Hematopoietic multipotent progenitor cell treated with erythropoietin and hydrocortisone succinate and interleukin-3 and kit ligand, for 6 days (in vitro differentiated cells): ENCODE measurements around the gene GRIK4.
"Not testable (repeated sequence)": the region's sequence is repeated elsewhere in the genome, so short reads cannot be mapped to it uniquely, and the experiment has no call there.

Experiments
- DNase-seq: peaks from one replicate; pipeline ENCODE4 v3.0.0-alpha.2; 2015

The GRIK4 gene

DNA sequence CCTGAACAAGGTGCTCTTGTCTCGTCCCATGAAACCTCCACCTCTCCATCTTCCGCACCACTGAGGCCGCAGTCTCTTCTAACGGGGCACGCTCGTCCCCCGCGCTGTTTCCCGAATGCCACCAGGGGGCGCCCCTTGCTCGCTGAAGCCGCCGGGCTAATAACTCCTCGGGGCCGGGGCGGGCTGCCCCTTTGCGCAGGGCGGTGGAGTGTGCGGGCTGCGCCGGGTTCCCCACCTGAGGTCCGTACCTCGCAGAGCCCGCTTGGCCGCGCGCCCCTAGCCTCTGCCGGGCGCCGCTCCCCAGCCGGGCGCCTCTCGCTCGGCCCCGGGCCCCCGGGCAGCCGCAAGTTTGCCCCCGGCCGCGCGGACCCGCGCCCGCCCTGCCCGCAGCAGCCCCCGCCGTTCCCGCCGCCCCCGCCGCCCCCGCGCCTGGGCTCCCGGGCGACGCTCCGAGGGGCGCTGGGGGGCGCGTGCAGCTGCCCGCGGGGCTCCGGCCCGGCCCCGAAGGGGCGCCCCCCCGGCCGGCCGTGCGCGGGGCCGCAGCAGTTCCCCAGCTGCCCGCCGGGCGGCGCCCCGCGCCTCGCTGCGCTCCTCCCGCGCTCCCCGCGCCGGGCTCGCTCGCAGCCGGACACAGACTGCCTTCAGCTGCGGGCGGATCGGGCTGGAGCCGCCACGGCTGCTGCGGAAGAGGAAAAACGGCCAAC lies at the start of gene GRIK4:
Gene GRIK4 (plus strand): TSS at position 633 of the 704 bp plus-strand sequence. CDS start 148,571 bp downstream, outside the sequence.
- peak; percentile 86 for DNase-seq

DNA sequence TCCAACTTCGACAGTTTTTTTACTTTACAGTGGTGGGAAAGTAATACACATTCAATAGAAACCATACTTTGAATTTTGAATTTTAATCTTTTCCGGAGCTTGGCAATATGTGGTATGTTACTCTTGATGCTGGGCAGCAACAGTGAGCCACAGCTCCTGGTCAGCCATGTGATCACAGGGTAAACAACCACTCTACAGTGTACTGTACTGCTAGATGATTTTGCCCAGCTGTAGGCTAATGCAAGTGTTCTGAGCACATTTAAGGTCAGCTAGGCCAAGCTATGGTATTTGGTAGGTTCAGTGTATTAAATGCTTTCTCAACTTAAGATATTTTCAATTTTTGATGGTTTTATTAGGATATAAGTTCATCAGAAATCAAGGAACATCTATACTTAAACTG lies 48.7 kb upstream of the GRIK4 start:
- no peak for DNase-seq

DNA sequence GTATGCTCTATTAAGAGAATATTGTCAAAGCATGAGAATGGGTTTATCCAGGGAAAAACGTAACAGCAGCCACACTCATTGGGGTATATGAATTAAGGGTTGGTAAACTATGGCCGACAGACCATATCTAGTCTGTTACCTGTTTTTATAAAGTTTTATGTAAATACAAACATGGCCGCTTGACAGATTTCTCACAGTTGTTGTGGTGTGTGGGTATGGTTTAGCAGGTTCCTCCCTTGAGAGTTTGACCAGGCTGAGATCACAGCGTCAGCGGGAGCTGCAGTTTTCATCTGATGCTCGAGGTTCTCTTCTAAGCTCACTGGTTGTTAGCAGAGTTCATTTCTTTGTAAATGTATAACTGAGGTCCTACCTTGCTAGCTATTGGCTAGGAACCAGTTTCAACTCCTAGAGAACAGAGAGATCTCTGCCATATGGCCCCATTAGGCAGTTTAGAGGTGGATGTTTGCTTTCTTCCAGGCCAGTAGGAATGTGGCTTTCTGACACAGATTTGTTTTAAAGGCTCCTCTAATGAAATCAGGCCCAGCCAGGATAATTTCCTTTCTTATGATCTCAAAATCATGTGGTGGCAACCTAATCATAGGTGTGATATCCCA lies 45.5 kb upstream of the GRIK4 start:
- no peak for DNase-seq

DNA sequence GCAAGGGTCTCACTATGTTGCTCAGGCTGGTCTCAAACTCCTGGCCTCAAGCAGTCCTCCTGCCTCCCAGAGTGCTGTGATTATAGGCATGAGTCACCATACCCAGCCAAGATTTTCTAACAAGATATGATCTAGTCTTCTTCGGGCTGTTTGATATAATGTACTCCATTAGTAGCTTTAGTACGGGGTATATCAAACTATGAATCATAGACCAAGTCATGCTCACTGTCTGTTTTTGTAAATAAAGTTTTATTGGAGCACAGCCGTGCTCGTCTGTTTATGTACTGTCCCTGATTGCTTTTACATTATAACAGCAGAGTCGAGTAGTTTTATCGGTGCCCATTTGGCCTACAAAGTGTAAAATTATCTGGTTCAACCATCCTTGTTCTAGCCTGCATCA lies 43.9 kb upstream of the GRIK4 start:
- DNase-seq: no peak

DNA sequence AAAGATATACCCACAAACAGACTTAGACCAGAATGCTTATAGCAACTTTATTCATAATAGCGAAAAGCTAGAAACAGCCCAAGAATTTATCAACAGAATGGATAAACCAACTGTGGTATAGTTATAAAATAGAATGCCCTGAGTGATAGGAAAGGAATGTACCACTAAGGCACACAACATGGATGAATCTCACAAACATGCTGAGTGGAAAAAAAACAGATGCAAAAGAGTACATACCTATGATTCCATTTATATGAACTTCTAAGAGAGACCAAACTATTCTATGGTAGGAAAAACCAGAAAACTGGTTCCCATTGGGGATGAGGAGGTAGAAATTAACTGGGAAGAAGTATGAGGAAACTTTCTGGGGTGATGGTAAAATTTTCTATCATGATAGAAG lies 40.4 kb upstream of the GRIK4 start:
- no peak for DNase-seq

GRCh38 chr11:120471994-120472393 lies 39.6 kb upstream of the GRIK4 start:
- DNase-seq: no peak

GRCh38 chr11:120473503-120473902 lies 38.0 kb upstream of the GRIK4 start:
- no peak for DNase-seq

DNA sequence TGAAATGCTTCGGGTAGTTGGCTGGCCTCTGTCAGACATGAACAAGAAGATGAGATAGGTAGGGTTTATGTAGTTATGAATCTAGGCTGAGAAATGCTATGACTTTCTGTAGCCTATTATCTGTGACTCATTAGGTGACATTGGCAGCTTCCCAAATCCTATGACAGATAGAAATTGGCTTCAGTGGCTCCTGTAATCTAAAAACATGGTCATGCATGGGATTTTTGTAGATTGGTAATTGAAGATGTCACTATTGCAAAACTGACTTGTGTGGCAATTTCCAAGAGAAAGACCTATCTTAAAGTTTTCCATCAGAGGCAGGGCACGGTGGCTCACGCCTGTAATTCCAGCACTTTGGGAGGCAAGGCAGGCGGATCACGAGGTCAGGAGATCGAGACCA lies 29.4 kb upstream of the GRIK4 start:
- peak; percentile 72 for DNase-seq

DNA sequence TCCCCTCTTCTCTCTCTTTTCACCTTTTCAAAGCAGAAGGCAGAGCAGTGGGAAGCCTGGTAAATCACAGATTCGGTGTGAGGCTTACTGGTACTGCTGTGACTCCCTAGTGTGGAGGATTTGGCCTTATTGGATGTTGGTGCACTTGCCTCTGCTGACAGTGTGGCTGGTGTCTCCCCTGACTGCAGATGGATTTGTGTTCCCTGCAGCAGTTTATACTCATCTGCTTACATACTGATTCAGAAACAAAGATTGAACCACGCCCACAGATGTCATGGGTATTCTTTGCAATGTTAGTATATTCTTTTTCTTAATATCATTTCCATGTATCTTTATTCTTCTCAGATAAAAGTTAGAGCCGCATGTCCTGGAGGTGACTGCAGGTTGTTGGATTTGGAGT lies 26.8 kb upstream of the GRIK4 start:
- DNase-seq: no peak

DNA sequence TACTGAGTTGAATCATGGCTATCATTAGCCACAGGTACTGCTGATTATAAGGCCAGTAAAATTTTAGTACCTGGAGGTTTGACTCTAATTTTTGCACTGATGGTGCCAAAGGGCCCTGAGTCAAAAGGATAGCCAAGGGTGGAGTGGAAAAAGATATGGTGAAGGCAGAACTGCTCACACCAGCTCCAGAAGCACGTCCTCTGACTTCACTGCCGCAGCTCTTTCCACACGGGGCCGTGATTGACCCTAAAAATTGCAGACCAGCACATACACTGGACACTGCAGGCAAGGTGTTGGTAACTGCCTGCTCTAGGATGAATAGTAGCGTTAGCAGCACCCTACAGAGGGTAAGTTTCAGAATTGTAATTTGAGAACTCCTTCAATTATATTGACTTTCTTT lies 25.4 kb upstream of the GRIK4 start:
- DNase-seq: no peak

GRCh38 chr11:120489799-120490198 lies 21.7 kb upstream of the GRIK4 start:
- no peak for DNase-seq

DNA sequence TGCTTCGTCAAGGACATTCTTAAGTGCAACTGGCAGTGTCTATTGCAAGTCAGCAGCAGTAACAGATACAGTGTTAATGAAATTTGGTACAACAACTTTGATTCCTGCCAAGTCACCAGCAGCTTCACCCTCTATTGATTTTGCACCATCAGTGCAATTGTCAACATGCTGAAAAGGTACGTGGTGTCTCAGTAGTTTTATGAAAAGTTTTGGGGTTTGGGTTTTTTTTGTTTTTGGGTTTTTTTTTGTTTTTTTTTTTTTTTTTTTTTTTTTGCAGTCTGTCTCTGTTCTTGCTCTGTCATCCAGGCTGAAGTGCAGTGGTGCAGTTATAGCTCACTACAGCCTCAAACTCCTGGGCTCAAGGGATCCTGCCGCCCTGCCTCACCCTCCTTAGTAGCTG lies 19.1 kb upstream of the GRIK4 start:
- DNase-seq: no peak

- DNase-seq: no peak
These were observed 17.0 kb upstream of the GRIK4 start for GRCh38 chr11:120494595-120494994.

DNA sequence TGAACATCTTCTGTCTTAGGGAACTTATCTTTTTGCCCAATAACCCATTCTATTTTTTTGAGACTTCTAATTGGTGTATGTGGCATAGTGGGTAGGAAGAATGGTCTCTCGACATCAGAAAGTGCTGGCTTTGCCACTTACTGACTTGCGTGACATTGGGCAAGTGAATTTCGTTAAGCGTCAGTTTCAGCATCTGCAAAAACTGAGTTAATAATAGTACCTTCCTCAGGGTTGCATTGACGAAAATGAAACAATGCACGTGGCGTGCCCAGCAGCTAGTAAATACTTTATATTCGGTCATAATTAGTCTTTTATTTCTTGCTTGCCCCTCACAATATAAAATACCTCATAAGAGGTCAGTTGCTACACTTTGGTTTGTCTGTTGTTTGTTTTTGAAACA lies 12.5 kb upstream of the GRIK4 start:
- DNase-seq: no peak

GRCh38 chr11:120499859-120500258 lies 11.7 kb upstream of the GRIK4 start:
- no peak for DNase-seq

GRCh38 chr11:120500414-120501071 lies 11.0 kb upstream of the GRIK4 start:
- no peak for DNase-seq

- no peak for DNase-seq
These were observed 10.1 kb upstream of the GRIK4 start for GRCh38 chr11:120501440-120501839.

GRCh38 chr11:120501976-120502755 lies 9.4 kb upstream of the GRIK4 start:
- DNase-seq: no peak

DNA sequence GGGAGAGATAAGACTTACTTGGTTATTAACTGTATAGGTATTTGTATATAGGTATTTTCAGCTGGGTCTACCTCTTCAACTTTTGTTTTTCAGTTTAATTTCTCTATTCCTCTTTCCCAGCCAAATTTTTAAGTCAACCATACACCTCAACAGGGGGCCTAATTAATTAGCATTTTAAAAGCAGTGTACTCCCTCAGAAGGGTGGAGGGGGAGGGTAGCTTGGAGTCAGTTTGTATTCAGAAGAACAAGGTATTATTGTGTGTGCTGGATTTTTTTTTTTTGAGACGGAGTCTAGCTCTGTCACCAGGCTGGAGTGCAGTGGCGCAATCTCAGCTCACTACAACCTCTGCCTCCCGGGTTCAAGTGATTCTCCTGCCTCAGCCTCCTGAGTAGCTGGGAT lies 8.0 kb upstream of the GRIK4 start:
- DNase-seq: not testable (repeated sequence)

GRCh38 chr11:120505801-120506425 lies 5.6 kb upstream of the GRIK4 start:
- DNase-seq: no peak

DNA sequence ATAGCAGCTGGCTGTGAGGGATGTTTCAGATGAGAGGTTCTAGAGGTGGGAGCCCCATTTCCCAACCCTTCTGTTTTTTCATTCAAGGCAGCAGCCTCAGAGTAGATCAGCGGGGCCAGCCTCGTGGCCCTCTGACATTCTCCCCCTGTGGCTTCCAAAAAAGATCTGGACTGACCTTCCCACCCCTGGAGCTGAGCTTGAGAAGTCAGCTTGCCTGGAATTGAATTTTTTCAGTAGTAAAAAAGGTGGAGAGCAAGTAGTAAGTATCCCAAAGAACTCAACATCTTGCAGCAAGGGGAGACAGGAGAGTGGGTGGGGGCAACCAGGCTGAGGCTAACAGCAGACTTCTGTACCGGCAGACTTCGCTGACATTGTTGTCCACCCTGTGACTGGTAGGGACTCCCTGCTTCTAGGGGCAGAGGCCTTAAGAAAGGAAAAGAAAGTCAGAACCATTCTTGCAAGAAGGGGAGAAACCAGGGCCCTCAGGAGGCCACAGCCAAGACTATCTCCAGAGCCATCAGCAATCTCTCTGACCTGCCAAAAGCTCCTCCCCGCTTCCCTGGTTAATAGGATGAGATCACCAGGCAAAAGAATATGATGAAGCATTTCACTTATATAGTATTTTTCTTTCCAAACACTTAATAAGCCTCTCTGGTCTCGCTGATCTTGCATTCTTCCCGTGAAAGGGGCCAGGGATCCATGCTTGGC lies 2.0 kb upstream of the GRIK4 start:
- DNase-seq: no peak

DNA sequence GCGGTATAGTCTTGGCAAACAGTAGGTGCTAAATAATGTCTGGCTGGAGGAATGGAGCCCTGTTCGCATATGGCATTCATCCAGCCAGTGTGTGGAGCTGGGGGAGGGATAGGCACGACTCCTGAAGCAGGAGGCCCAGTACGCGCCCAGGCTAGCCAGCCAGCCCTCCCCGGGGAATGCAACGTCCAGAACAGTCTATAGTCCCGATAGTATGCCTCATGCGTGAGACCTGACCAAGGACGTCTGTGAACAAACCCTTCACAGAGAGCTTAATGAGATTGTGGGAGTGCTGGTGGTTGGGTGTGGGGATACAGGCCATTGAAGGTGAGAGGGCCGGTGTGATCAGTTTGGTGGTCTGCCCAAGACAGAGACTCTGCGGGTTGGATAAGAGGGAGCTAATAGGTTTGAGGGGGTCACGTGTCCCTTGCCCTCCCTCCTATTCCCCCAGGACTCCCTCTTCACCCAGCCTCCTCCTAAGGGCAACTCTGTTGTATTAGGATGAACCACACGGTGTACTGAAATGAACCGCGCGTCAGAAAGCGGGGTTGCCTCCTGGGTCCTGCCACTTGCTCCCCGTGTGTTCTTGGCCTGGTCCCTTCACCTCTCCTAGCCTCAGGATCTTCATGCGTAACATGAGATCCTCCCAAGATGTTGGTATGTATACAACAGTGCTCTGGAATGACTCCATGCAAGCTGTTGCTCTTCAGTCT lies 987 bp upstream of the GRIK4 start:
- no peak for DNase-seq
